Natural killer cell (primary cell): ENCODE data around the gene PHTF2. TPM values are rescaled to one million over a fixed set of nuclear protein-coding genes. Genes with fewer than 3 reads are reported as not detected.

Source experiments
- ATAC-seq, 3 donors: fragments of 150-1000 bp in 2 of 3; fragments of 200-7000 bp in 1 of 3; cut with Tn5 transposase; 1 replicate in 1 of 3; 2 replicates in 2 of 3; pipeline ENCODE4 v1.10.0; 2021; ENCODE audit warnings: mild to moderate bottlenecking in 2 of 3, moderate library complexity in 2 of 3
- DNase-seq, 2 donors: peaks; one replicate each; pipeline versions ENCODE4 v3.0.0 to v3.0.0-alpha.2; 2013 to 2021; ENCODE audit warnings: mixed read lengths in 1 of 2
- H3K27ac ChIP-seq: one replicate; pipeline ENCODE4 v1.5.1; 2013; ENCODE audit warnings: mild to moderate bottlenecking, low read length
- H3K27me3 ChIP-seq: one replicate; pipeline ENCODE4 v1.6.1; 2013; ENCODE audit warnings: low read length; ENCODE audit not compliant: control insufficient read depth, insufficient read depth
- H3K36me3 ChIP-seq: one replicate; pipeline ENCODE4 v1.6.1; 2013; ENCODE audit warnings: low read length; ENCODE audit not compliant: control insufficient read depth, insufficient read depth
- H3K4me1 ChIP-seq: one replicate; pipeline ENCODE4 v1.6.1; 2013; ENCODE audit warnings: low read length; ENCODE audit not compliant: control insufficient read depth, insufficient read depth
- H3K4me3 ChIP-seq: one replicate; pipeline ENCODE4 v1.5.1; 2013; ENCODE audit warnings: low read length
- H3K9me3 ChIP-seq: one replicate; pipeline ENCODE4 v1.6.1; 2013; ENCODE audit warnings: low read length; ENCODE audit not compliant: control insufficient read depth, insufficient read depth
- H3K27ac Mint-ChIP-seq, 2 donors: one replicate each; pipeline ENCODE4 v1.8.0; 2022; ENCODE audit warnings: mild to moderate bottlenecking in 2 of 2, mixed read lengths in 2 of 2, moderate library complexity in 1 of 2
- H3K27me3 Mint-ChIP-seq, 2 donors: one replicate each; pipeline ENCODE4 v1.8.0; 2022; ENCODE audit warnings: low read depth in 2 of 2, mixed read lengths in 2 of 2
- H3K36me3 Mint-ChIP-seq: one replicate; pipeline ENCODE4 v1.8.0; 2022; ENCODE audit warnings: mixed read lengths
- H3K4me1 Mint-ChIP-seq, 2 donors: one replicate each; pipeline ENCODE4 v1.8.0; 2022; ENCODE audit warnings: mixed read lengths in 2 of 2
- H3K4me3 Mint-ChIP-seq: one replicate; pipeline ENCODE4 v1.8.0; 2022; ENCODE audit warnings: mild to moderate bottlenecking, moderate library complexity, mixed read lengths
- H3K9me3 Mint-ChIP-seq, 2 donors: one replicate each; pipeline ENCODE4 v1.8.0; 2022; ENCODE audit warnings: mixed read lengths in 2 of 2
- CTCF ChIP-seq: fragments of 200-600 bp; IDR thresholded peaks from one replicate; pipeline ENCODE4 v1.8.0; 2022; ENCODE audit warnings: antibody characterized with exemption
- WGBS: methylation state at CpG from one replicate; pipeline ENCODE4 v1.1.7; 2013; ENCODE audit warnings: missing lambda C conversion rate; ENCODE audit not compliant: insufficient coverage; 5-methylcytosine and 5-hydroxymethylcytosine counted together
- intact Hi-C: fragments of 100-400 bp; cut with micrococcal nuclease; formaldehyde crosslinking; loops from one replicate; pipeline ENCODE4 v1.14.2; 2022
- total RNA-seq, 4 donors: library from RNA; stranded (reverse); fragments of 120-200 nt in 1 of 4; gene quantifications; one replicate each; pipeline versions ENCODE4 v1.2.3 to v1.2.4, GENCODE V29; 2013 to 2022

The PHTF2 gene
- total RNA-seq, 3 donors from 2014 or later (not counting 1 experiment from before 2014, with no cell fraction given), result 23.1 to 26.9 (median 26.4) TPM

- intact Hi-C loops, result no loop called here
- Histone ChIP-seq H3K27me3 (no peaks in the 10 kb centered on the region), H3K9me3 (no peaks in the 10 kb centered on the region), H3K36me3 (peaks cover 10% of the 10 kb centered on the region), H3K4me1 (no peaks in the 10 kb centered on the region), H3K27ac (no peak overlapping the region), H3K4me3 (no peak overlapping the region)
- H3K36me3 Mint-ChIP-seq, result peaks cover 9% of the 10 kb centered on the region
- H3K4me3 Mint-ChIP-seq, result no peak overlapping the region
- no peak for TF ChIP-seq CTCF
- no peaks in the 10 kb centered on the region for H3K27me3 Mint-ChIP-seq
- ATAC-seq (no peak), DNase-seq (no peak)
- peak overlapping the region in 1 of 2 donors; percentile 50 for H3K27ac Mint-ChIP-seq
- peaks cover 0 to 15% of the 10 kb centered on the region in 2 donors for H3K4me1 Mint-ChIP-seq
- no peaks in the 10 kb centered on the region for H3K9me3 Mint-ChIP-seq
Observed at GRCh38 chr7:77786741-77787140, 11.8 kb upstream of the PHTF2 start.

GRCh38 chr7:77788327-77788902 lies 10.2 kb upstream of the PHTF2 start:
- H3K36me3 Mint-ChIP-seq, result peaks cover 9% of the 10 kb centered on the region
- H3K9me3 Mint-ChIP-seq, result no peaks in the 10 kb centered on the region
- WGBS, result 67% methylated on average over 1 of the region's 2 CpGs
- Histone ChIP-seq H3K36me3 (peaks cover 3% of the 10 kb centered on the region), H3K4me3 (no peak overlapping the region), H3K9me3 (no peaks in the 10 kb centered on the region), H3K27me3 (no peaks in the 10 kb centered on the region), H3K27ac (no peak overlapping the region), H3K4me1 (no peaks in the 10 kb centered on the region)
- H3K27ac Mint-ChIP-seq, result peak overlapping the region in 1 of 2 donors; percentile 68
- DNase-seq (no peak), ATAC-seq (no peak)
- no peaks in the 10 kb centered on the region for H3K27me3 Mint-ChIP-seq
- intact Hi-C loops, result no loop called here
- peaks cover 0 to 15% of the 10 kb centered on the region in 2 donors for H3K4me1 Mint-ChIP-seq
- no peak for TF ChIP-seq CTCF
- no peak overlapping the region for H3K4me3 Mint-ChIP-seq

DNA sequence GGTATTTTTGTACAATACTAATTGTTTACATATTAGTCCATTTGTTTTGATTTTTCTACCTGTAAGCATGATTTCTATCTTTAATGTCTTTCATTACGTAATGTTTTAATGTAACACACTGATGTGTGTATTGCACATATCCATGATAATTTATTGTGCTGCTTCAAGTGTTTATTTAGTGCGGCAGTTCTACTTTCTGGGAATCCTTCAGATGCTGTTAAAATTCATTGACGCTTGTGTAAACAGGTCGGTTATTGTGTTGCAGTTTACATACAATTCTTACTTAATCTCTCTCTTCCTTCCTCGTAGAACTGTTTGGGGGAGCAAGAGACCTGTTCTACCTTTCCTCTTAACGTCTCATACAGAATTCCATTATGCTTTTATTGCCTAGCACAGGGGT lies 7.2 kb upstream of the PHTF2 start:
- Mint-ChIP-seq H3K27me3 (no peaks in the 10 kb centered on the region), H3K4me1 (peaks cover 17 to 21% of the 10 kb centered on the region in 2 donors), H3K9me3 (no peaks in the 10 kb centered on the region), H3K4me3 (no peak overlapping the region), H3K36me3 (no peaks in the 10 kb centered on the region), H3K27ac (no peak overlapping the region)
- H3K27me3 ChIP-seq, result no peaks in the 10 kb centered on the region
- H3K4me3 ChIP-seq, result no peak overlapping the region
- no peaks in the 10 kb centered on the region for H3K9me3 ChIP-seq
- ATAC-seq, result no peak
- DNase-seq, result no peak
- intact Hi-C loops, result no loop called here
- no peak for TF ChIP-seq CTCF
- 96% methylated on average over 5 of the region's 6 CpGs for WGBS
- H3K36me3 ChIP-seq, result no peaks in the 10 kb centered on the region
- no peaks in the 10 kb centered on the region for H3K4me1 ChIP-seq
- H3K27ac ChIP-seq, result no peak overlapping the region

DNA sequence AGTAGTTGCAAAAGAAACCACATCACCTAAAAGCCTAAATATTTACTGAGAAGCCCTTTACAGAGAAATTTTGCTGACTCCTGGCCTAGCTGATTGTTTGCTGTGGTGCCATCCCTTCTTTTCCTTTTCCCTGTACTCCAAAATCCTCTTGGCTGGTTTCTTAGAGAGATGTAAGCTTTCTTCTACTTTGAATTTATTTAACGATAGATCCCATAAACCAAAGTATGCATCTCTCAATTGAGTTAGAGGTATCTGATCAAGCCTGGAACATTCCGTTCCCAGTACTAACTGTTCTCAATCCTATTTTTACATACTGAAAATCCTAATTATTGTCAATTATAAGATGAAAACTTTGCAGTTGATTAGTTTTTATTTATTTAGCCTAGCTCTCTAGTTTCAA lies 6.6 kb upstream of the PHTF2 start:
- ATAC-seq (no peak), DNase-seq (no peak)
- Histone ChIP-seq H3K36me3 (no peaks in the 10 kb centered on the region), H3K27ac (no peak overlapping the region), H3K4me3 (no peak overlapping the region), H3K9me3 (no peaks in the 10 kb centered on the region), H3K4me1 (peaks cover 3% of the 10 kb centered on the region), H3K27me3 (no peaks in the 10 kb centered on the region)
- no CpG with 5 or more reads among the region's 2 CpGs for WGBS
- no peak for TF ChIP-seq CTCF
- Mint-ChIP-seq H3K27ac (no peak overlapping the region), H3K9me3 (no peaks in the 10 kb centered on the region), H3K36me3 (no peaks in the 10 kb centered on the region), H3K4me3 (no peak overlapping the region), H3K27me3 (no peaks in the 10 kb centered on the region), H3K4me1 (peaks cover 21 to 25% of the 10 kb centered on the region in 2 donors)
- intact Hi-C loops, result no loop called here
